NCI-H748 treated with DMSO at 0.1 percent for 48 hours (cell line): Measurements from ENCODE around the gene SCGB3A1.

Source experiments
- DNase-seq: peaks from one replicate; lab custom pipeline; 2025; lab: John Stamatoyannopoulos, UW

The SCGB3A1 gene

GRCh38 chr5:180604271-180604670, 13.0 kb upstream of the SCGB3A1 start:
- no peak for DNase-seq

- no peak for DNase-seq
Observed at GRCh38 chr5:180603076-180603594, 11.8 kb upstream of the SCGB3A1 start.

- DNase-seq, result no peak
Observed at GRCh38 chr5:180602481-180603075, 11.3 kb upstream of the SCGB3A1 start.

GRCh38 chr5:180601591-180602480, 10.5 kb upstream of the SCGB3A1 start:
- no peak for DNase-seq

- DNase-seq, result no peak
Observed at GRCh38 chr5:180600554-180601041, 9.3 kb upstream of the SCGB3A1 start.

GRCh38 chr5:180599981-180600553, 8.8 kb upstream of the SCGB3A1 start:
- DNase-seq, result no peak

GRCh38 chr5:180599590-180599914, 8.3 kb upstream of the SCGB3A1 start:
- DNase-seq, result no peak

GRCh38 chr5:180598797-180599589, 7.7 kb upstream of the SCGB3A1 start:
- no peak for DNase-seq

GRCh38 chr5:180598316-180598701, 7.0 kb upstream of the SCGB3A1 start:
- no peak for DNase-seq

GRCh38 chr5:180596668-180597231, 5.5 kb upstream of the SCGB3A1 start:
- no peak for DNase-seq

- no peak for DNase-seq
Observed at GRCh38 chr5:180596115-180596667, 4.9 kb upstream of the SCGB3A1 start.

GRCh38 chr5:180595381-180596114, 4.2 kb upstream of the SCGB3A1 start:
- DNase-seq, result no peak

- no peak for DNase-seq
Observed at GRCh38 chr5:180595046-180595379, 3.7 kb upstream of the SCGB3A1 start.

GRCh38 chr5:180594311-180595045, 3.2 kb upstream of the SCGB3A1 start:
- DNase-seq, result no peak

GRCh38 chr5:180593446-180594206, 2.3 kb upstream of the SCGB3A1 start:
- DNase-seq, result no peak

- no peak for DNase-seq
Observed at GRCh38 chr5:180592176-180592575, 877 bp upstream of the SCGB3A1 start.

GRCh38 chr5:180590543-180591310, 572 bp downstream of the SCGB3A1 start:
- no peak for DNase-seq

GRCh38 chr5:180589771-180590542, 1.3 kb downstream of the SCGB3A1 start:
- DNase-seq, result no peak
